Measurements from ENCODE around the gene ISCU. TPM values are rescaled to one million over a fixed set of nuclear protein-coding genes. Genes with fewer than 3 reads are reported as not detected.
"Not testable (repeated sequence)": the region's sequence is repeated elsewhere in the genome, so short reads cannot be mapped to it uniquely, and the experiment has no call there.

ISCU gene
- total RNA-seq, 1 donor from 2014 or later = 136 TPM

DNA sequence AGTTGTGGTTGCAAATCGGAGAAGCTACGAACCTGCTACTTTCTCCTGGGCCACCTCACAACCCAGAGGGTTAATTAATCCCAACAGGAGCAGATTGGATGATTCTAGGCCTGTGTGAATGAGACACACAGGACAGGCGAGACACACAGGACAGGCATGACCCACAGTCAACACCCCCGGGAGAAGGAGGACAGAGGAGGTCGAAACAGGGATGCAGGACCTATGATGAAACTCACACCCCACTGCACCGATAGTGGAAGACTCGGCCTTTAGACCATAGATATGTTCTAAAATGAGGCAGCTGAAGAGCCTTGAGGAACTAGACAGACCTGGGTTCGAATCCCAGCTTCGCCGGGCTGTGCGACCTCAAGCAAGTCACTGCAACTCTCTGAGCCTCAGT is 23.9 kb downstream of the ISCU start:
- no peaks in the 10 kb centered on the region for H3K27me3 ChIP-seq
- no peak overlapping the region for H3K27ac ChIP-seq
- no peaks in the 10 kb centered on the region for H3K9me3 ChIP-seq
- TF ChIP-seq, protein P1, sequence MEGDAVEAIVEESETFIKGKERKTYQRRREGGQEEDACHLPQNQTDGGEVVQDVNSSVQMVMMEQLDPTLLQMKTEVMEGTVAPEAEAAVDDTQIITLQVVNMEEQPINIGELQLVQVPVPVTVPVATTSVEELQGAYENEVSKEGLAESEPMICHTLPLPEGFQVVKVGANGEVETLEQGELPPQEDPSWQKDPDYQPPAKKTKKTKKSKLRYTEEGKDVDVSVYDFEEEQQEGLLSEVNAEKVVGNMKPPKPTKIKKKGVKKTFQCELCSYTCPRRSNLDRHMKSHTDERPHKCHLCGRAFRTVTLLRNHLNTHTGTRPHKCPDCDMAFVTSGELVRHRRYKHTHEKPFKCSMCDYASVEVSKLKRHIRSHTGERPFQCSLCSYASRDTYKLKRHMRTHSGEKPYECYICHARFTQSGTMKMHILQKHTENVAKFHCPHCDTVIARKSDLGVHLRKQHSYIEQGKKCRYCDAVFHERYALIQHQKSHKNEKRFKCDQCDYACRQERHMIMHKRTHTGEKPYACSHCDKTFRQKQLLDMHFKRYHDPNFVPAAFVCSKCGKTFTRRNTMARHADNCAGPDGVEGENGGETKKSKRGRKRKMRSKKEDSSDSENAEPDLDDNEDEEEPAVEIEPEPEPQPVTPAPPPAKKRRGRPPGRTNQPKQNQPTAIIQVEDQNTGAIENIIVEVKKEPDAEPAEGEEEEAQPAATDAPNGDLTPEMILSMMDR (IDR thresholded peaks at IDR 0.05) = no peak
- no peaks in the 10 kb centered on the region for H3K36me3 ChIP-seq
- no peak overlapping the region for H3K4me3 ChIP-seq
- DNase-seq (ENCODE audit: low spot score in 2 of 2) = no peak
- intact Hi-C loops (cut with DNase I) = no loop called here
- no peaks in the 10 kb centered on the region for H3K4me1 ChIP-seq

DNA sequence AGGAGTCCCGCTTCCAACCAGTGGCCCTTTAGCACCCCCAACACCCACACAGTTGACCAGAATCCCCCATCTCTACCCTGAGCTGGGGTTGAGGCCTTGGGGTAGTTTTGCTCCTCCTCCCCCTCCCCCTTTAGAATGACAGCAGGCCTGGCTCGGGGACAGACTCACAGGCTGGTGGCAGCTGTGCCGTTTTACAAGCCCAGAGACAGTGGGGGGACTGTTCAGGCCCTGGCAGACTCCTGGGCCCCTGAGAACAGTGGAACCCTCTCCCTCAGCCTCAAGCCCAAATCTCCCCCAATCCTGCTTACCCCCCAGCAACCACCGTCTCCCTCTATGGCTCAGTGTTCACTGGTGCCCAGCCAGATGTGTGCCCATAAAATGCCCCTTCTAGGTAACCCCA is 25.4 kb downstream of the ISCU start:
- H3K36me3 ChIP-seq = no peaks in the 10 kb centered on the region
- no peak for DNase-seq (ENCODE audit: low spot score in 2 of 2)
- H3K4me1 ChIP-seq = no peaks in the 10 kb centered on the region
- H3K9me3 ChIP-seq = no peaks in the 10 kb centered on the region
- intact Hi-C loops (cut with DNase I) = no loop called here
- TF ChIP-seq, protein P1 (IDR thresholded peaks at IDR 0.05) = no peak
- H3K27ac ChIP-seq = no peak overlapping the region
- H3K4me3 ChIP-seq = no peak overlapping the region
- H3K27me3 ChIP-seq = no peaks in the 10 kb centered on the region

DNA sequence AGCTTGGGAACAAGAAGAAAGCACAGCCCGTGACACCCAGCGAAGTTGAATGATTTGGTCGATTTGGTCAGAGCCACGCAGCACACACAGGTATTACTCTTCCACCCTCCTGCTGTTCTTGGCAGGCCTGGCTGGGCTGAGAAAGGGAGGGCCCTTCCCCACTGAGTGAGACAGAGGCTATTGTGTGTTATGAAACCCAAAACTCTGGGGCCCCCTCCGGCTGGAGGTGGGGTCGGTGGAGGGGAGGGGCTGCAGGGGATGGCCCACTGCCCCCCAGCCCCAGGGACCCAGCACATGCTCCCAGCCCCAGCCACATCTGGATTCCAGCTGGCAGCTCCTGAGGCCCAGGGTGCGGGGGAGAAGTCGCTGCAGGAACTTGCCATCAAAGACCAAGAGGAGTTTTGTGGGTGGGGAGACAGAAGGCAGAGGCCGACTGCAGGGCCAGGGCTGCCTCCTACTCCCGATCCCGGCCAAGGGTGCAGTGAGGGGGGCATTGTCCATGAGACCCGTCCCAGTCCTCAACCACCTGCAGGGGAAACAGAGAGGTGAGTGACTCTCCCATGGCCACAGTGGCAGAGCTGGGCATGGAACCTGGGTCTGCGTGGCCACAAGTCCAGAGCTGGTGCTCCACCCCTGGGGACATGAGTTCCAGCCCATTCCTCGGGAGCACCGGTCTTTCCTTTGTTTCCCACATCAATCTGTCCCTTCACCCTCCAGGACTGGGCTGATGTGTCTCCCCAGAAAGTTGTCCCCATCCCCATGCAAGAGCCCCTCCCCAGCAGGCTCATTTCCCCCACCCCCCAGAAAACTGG is 26.8 kb downstream of the ISCU start:
- Histone ChIP-seq H3K4me3 (no peak overlapping the region), H3K36me3 (no peaks in the 10 kb centered on the region), H3K27me3 (no peaks in the 10 kb centered on the region), H3K4me1 (no peaks in the 10 kb centered on the region), H3K27ac (no peak overlapping the region), H3K9me3 (no peaks in the 10 kb centered on the region)
- TF ChIP-seq, protein P1 (IDR thresholded peaks at IDR 0.05) = no peak
- DNase-seq (ENCODE audit: low spot score in 2 of 2) = no peak
- intact Hi-C loops (cut with DNase I) = no loop called here

DNA sequence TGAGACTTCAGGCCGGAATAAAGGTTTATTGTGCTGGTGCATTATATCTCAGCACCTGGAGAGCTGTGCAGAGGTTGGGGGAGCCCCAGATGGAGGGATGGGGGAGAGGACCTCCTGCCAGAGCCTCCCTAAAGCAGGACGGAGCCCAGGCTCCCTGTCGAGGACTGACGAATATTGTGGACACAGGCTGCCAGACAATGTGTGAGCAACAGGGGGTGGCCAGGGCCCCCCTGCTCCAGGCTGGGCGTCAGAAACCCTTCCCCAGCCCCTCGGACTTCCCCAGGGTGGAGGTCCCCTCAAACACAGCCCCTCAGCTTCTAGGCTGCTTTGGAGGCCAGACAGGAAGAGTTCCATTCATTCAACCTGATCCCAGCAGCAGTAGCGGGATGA is 27.4 kb downstream of the ISCU start:
- H3K27me3 ChIP-seq = no peaks in the 10 kb centered on the region
- no peak overlapping the region for H3K4me3 ChIP-seq
- intact Hi-C loops (cut with DNase I) = no loop called here
- no peaks in the 10 kb centered on the region for H3K36me3 ChIP-seq
- H3K27ac ChIP-seq = no peak overlapping the region
- DNase-seq (ENCODE audit: low spot score in 2 of 2) = no peak
- no peaks in the 10 kb centered on the region for H3K9me3 ChIP-seq
- TF ChIP-seq, protein P1 (IDR thresholded peaks at IDR 0.05) = no peak
- H3K4me1 ChIP-seq = no peaks in the 10 kb centered on the region

DNA sequence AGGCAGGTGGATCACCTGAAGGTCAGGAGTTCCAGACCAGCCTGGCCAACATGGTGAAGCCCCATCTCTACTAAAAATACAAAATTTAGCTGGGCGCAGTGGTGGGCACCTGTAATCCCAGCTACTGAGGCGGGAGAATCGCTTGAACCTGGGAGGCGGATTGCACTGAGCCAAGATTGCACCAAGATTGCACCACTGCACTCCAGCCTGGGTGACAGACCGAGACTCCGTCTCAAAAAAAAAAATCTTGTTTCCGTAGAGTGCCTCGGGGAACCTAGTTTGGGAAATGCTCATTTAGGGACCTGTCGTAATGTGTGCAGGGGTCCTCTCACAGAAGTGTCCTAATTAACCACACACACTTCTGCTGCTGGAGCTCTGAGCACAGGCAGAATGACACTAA is 28.1 kb downstream of the ISCU start:
- intact Hi-C loops (cut with DNase I) = not testable (repeated sequence)

DNA sequence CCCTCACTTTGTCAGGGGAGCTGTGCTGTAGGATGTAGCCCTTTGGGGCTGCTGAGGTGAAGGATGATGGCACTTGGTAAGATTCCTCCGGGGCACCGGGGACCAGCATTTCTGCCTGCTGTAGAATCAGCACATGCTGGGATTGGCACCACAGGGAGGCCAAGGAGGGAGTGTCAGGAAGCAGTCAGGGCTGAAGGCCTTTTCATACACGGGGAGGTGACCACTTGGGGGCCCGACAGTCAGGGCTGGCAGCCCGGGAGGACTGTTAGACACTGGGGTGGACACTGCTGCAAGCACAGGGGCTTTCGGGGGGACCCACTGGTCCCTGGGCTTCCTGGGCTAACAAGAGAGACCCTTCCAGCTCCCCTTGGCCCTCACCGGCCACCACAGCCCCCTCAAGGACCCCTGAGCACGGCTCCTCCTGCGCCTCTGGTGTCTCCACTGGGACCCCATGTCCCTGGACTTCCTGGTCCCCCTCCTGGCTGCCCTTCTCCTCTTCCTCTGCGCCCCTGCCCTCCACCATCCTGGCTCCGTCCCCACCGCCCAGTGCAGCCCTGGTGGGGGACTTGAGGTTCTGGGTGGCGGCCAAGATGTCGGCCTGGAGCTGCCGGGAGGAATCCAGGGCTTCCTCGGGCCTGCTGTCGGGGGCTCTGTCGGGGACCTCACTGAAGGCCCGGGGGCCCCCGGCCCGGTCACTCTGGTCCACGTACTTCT is 29.0 kb downstream of the ISCU start:
- Histone ChIP-seq H3K9me3 (no peaks in the 10 kb centered on the region), H3K36me3 (no peaks in the 10 kb centered on the region)
- intact Hi-C loops (cut with DNase I) = no loop called here

More for the DNA sequence above, 28.1 kb downstream of the ISCU start:
- H3K4me1 ChIP-seq; H3K27me3 ChIP-seq; H3K9me3 ChIP-seq; H3K27ac ChIP-seq; H3K36me3 ChIP-seq; DNase-seq (ENCODE audit: low spot score in 2 of 2); H3K4me3 ChIP-seq: not testable (repeated sequence)

More for the DNA sequence above, 29.0 kb downstream of the ISCU start:
- no peak for DNase-seq (ENCODE audit: low spot score in 2 of 2)
- Histone ChIP-seq H3K27ac (no peak overlapping the region), H3K27me3 (no peaks in the 10 kb centered on the region), H3K4me1 (no peaks in the 10 kb centered on the region), H3K4me3 (no peak overlapping the region)
- TF ChIP-seq, protein P1 (IDR thresholded peaks at IDR 0.05) = no peak
